Endothelial cell (in vitro differentiated cells): ENCODE data around the gene TMCO6. TPM values are rescaled to one million over a fixed set of nuclear protein-coding genes. Genes with fewer than 3 reads are reported as not detected.

ENCODE experiments used
- DNase-seq: peaks from one replicate; pipeline ENCODE4 v3.0.0; 2021; ENCODE audit warnings: low spot score
- H3K27ac Mint-ChIP-seq: one replicate; pipeline ENCODE4 v1.8.0; 2021; ENCODE audit warnings: mixed read lengths, inconsistent platforms; ENCODE audit not compliant: unreplicated experiment
- H3K27me3 Mint-ChIP-seq: one replicate; pipeline ENCODE4 v1.8.0; 2021; ENCODE audit warnings: mild to moderate bottlenecking, moderate library complexity, mixed read lengths, inconsistent platforms; ENCODE audit not compliant: unreplicated experiment
- H3K36me3 Mint-ChIP-seq: one replicate; pipeline ENCODE4 v1.8.0; 2021; ENCODE audit warnings: mild to moderate bottlenecking, low read depth, mixed read lengths, inconsistent platforms; ENCODE audit not compliant: unreplicated experiment
- H3K4me1 Mint-ChIP-seq: one replicate; pipeline ENCODE4 v1.8.0; 2021; ENCODE audit warnings: mild to moderate bottlenecking, mixed read lengths, inconsistent platforms; ENCODE audit not compliant: unreplicated experiment
- H3K4me3 Mint-ChIP-seq: one replicate; pipeline ENCODE4 v1.8.0; 2021; ENCODE audit warnings: mild to moderate bottlenecking, mixed read lengths, inconsistent platforms; ENCODE audit not compliant: unreplicated experiment
- H3K9me3 Mint-ChIP-seq: one replicate; pipeline ENCODE4 v1.8.0; 2021; ENCODE audit warnings: mixed read lengths, inconsistent platforms; ENCODE audit not compliant: unreplicated experiment
- total RNA-seq: library from RNA; stranded (reverse); fragmentation: NEBNext Ultra II Directional; extraction: Animal tissue kit (Norgen Biotek cat#: 25700); gene quantifications from one replicate; pipeline ENCODE4 v1.2.1, GENCODE V29; 2021; ENCODE audit not compliant: unreplicated experiment
- TF ChIP-seq, protein P1 (sequence below): fragments of 200-600 bp; sonication (generic); IDR thresholded peaks from one replicate; pipeline ENCODE4 v1.5.0; 2021; ENCODE audit warnings: antibody characterized with exemption; ENCODE audit not compliant: unreplicated experiment

Gene TMCO6
- total RNA-seq, 1 donor from 2014 or later = 22.7 TPM

DNA sequence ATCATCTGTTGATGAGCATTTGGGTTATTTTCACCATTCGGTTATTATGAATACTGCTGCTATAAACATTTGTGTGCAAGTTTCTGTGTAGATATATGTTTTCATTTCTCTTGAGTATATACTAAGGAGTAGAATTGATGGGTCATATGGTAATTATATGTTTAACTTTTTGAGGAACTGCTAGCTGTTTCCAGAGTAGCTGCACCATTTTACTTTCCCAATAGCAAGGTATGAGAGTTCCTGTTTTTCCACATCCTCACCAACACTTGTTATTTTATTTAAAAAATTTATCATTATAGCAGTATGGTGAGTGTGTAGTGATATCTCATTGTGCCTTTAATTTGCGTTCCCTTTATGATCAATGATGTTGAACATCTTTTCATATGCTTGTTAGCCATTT lies 35.5 kb upstream of the TMCO6 start:
- H3K36me3 Mint-ChIP-seq = no peaks in the 10 kb centered on the region
- DNase-seq = no peak
- no peaks in the 10 kb centered on the region for H3K9me3 Mint-ChIP-seq
- H3K27me3 Mint-ChIP-seq = no peaks in the 10 kb centered on the region
- TF ChIP-seq, protein P1, sequence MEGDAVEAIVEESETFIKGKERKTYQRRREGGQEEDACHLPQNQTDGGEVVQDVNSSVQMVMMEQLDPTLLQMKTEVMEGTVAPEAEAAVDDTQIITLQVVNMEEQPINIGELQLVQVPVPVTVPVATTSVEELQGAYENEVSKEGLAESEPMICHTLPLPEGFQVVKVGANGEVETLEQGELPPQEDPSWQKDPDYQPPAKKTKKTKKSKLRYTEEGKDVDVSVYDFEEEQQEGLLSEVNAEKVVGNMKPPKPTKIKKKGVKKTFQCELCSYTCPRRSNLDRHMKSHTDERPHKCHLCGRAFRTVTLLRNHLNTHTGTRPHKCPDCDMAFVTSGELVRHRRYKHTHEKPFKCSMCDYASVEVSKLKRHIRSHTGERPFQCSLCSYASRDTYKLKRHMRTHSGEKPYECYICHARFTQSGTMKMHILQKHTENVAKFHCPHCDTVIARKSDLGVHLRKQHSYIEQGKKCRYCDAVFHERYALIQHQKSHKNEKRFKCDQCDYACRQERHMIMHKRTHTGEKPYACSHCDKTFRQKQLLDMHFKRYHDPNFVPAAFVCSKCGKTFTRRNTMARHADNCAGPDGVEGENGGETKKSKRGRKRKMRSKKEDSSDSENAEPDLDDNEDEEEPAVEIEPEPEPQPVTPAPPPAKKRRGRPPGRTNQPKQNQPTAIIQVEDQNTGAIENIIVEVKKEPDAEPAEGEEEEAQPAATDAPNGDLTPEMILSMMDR = no peak
- no peaks in the 10 kb centered on the region for H3K4me1 Mint-ChIP-seq
- no peak overlapping the region for H3K27ac Mint-ChIP-seq
- H3K4me3 Mint-ChIP-seq = no peak overlapping the region

DNA sequence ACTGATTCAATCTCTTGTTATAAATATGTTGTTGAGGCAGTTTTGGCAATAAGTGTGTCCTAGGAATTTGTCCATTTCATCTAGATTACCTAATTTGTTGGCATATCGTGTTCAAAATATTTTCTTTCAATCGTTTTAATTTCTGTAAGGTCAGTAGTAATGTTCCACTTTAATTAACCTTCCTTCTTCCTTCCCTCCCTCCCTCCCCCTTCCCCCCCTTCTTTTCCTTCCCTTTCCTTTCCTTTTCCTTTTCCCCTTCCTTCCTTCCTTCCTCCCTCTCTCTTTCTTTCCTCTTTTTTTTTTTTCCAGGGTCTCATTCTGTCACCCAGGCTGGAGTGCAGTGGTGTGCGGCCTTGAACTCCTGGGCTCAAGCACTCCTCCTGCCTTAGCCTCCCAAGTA lies 33.4 kb upstream of the TMCO6 start:
- TF ChIP-seq, protein P1 = no peak
- no peaks in the 10 kb centered on the region for H3K9me3 Mint-ChIP-seq
- peaks cover under 1% of the 10 kb centered on the region for H3K4me1 Mint-ChIP-seq
- H3K27ac Mint-ChIP-seq = no peak overlapping the region
- no peaks in the 10 kb centered on the region for H3K27me3 Mint-ChIP-seq
- no peaks in the 10 kb centered on the region for H3K36me3 Mint-ChIP-seq
- DNase-seq = no peak
- H3K4me3 Mint-ChIP-seq = no peak overlapping the region

DNA sequence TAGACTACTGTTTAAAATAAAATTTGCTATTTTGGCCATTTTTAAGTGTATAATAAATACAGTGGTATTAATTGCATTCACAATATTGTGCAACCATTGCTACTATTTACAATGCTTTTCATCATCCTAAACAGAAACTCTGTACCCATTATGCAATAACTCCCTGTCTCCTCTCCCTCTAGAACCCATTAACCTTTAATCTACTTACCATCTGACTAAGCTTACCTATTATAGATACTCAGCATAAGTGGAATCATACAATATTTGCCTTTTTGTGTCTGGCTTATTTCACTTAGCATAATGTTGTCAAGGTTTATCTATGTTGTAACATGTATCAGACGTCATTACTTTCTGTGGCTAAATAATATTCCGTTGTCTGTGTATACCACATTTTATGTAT lies 32.2 kb upstream of the TMCO6 start:
- Mint-ChIP-seq H3K36me3 (peaks cover 10% of the 10 kb centered on the region), H3K27ac (no peak overlapping the region), H3K4me1 (peaks cover 12% of the 10 kb centered on the region), H3K4me3 (no peak overlapping the region), H3K27me3 (peaks cover 6% of the 10 kb centered on the region), H3K9me3 (peaks cover 4% of the 10 kb centered on the region)
- TF ChIP-seq, protein P1 = no peak
- no peak for DNase-seq

DNA sequence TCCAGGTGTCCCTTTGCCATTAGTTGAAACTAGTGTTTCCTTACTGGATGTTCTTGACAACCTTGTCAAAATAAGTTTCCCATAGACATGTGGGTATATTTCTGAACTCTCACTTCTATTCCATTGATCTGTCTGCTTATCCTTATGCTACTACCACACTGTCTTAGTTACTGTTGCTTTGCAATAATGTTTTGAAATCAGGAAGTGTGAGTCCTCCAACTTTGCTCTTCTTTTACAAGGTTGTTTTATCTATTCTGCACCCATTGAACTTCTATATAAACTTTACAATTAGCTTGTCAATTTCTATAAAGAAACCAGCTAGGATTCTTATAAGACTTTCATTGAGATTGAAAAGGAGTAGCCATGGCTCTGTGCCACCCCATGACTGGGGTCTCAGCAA lies 30.5 kb upstream of the TMCO6 start:
- DNase-seq = no peak
- H3K36me3 Mint-ChIP-seq = peaks cover 16% of the 10 kb centered on the region
- H3K9me3 Mint-ChIP-seq = peaks cover 10% of the 10 kb centered on the region
- TF ChIP-seq, protein P1 = no peak
- H3K27me3 Mint-ChIP-seq = peaks cover 11% of the 10 kb centered on the region
- no peak overlapping the region for H3K27ac Mint-ChIP-seq
- peaks cover 18% of the 10 kb centered on the region for H3K4me1 Mint-ChIP-seq
- H3K4me3 Mint-ChIP-seq = no peak overlapping the region

DNA sequence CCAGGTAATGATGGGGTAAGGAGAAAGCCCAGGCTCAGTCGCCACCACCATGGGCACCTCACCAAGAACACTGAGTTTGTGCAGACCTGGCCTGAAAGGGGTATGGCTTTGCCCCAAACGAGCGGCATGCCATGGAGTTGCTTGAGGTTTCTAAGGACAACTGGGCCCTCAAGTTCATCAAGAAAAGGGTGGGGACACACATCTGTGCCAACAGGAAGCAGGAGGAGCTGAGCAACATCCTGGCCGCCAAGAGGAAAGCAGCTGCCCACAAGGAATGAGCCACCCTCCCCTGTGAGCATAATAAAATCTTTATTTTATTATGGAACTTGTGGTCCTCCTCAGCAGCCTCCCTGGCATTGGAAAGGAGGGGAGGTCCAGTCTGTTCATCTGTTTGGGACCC lies 30.1 kb upstream of the TMCO6 start:
- H3K9me3 Mint-ChIP-seq = peaks cover 10% of the 10 kb centered on the region
- no peak for DNase-seq
- H3K27me3 Mint-ChIP-seq = peaks cover 11% of the 10 kb centered on the region
- H3K4me1 Mint-ChIP-seq = peaks cover 18% of the 10 kb centered on the region
- H3K36me3 Mint-ChIP-seq = peaks cover 16% of the 10 kb centered on the region
- peak overlapping the region; percentile 52 for H3K27ac Mint-ChIP-seq
- TF ChIP-seq, protein P1 = no peak
- H3K4me3 Mint-ChIP-seq = no peak overlapping the region
